Measurements from ENCODE around the gene PRKCZ.
"Not testable (repeated sequence)": the region's sequence is repeated elsewhere in the genome, so short reads cannot be mapped to it uniquely, and the experiment has no call there.

The PRKCZ gene

GRCh38 chr1:2084306-2084705 lies 34.1 kb downstream of the PRKCZ start:
- DNase-seq (ENCODE audit: low read depth in 1 of 2, low spot score in 1 of 2), result no peak

- DNase-seq (ENCODE audit: low read depth in 1 of 2, low spot score in 1 of 2), result no peak
Observed at GRCh38 chr1:2085080-2085479, 34.9 kb downstream of the PRKCZ start.

GRCh38 chr1:2086446-2087078 lies 36.4 kb downstream of the PRKCZ start:
- no peak for DNase-seq (ENCODE audit: low read depth in 1 of 2, low spot score in 1 of 2)

- no peak for DNase-seq (ENCODE audit: low read depth in 1 of 2, low spot score in 1 of 2)
Observed at GRCh38 chr1:2087766-2088165, 37.6 kb downstream of the PRKCZ start.

- no peak for DNase-seq (ENCODE audit: low read depth in 1 of 2, low spot score in 1 of 2)
Observed at GRCh38 chr1:2088458-2088857, 38.2 kb downstream of the PRKCZ start.

GRCh38 chr1:2089051-2089450 lies 38.8 kb downstream of the PRKCZ start:
- DNase-seq (ENCODE audit: low read depth in 1 of 2, low spot score in 1 of 2), result no peak

GRCh38 chr1:2090216-2090890 lies 40.1 kb downstream of the PRKCZ start:
- no peak for DNase-seq (ENCODE audit: low read depth in 1 of 2, low spot score in 1 of 2)

- DNase-seq (ENCODE audit: low read depth in 1 of 2, low spot score in 1 of 2), result peak; percentile 8 to 20
Observed at GRCh38 chr1:2091611-2092604, 41.7 kb downstream of the PRKCZ start.

- no peak for DNase-seq (ENCODE audit: low read depth in 1 of 2, low spot score in 1 of 2)
Observed at GRCh38 chr1:2093055-2093454, 42.8 kb downstream of the PRKCZ start.

GRCh38 chr1:2093636-2094035 lies 43.4 kb downstream of the PRKCZ start:
- DNase-seq (ENCODE audit: low read depth in 1 of 2, low spot score in 1 of 2), result no peak

- DNase-seq (ENCODE audit: low read depth in 1 of 2, low spot score in 1 of 2), result not testable (repeated sequence)
Observed at GRCh38 chr1:2094269-2095158, 44.3 kb downstream of the PRKCZ start.

GRCh38 chr1:2095394-2095793 lies 45.2 kb downstream of the PRKCZ start:
- DNase-seq (ENCODE audit: low read depth in 1 of 2, low spot score in 1 of 2), result no peak

- no peak for DNase-seq (ENCODE audit: low read depth in 1 of 2, low spot score in 1 of 2)
Observed at GRCh38 chr1:2095981-2096736, 45.9 kb downstream of the PRKCZ start.

- no peak for DNase-seq (ENCODE audit: low read depth in 1 of 2, low spot score in 1 of 2)
Observed at GRCh38 chr1:2097386-2098300, 47.4 kb downstream of the PRKCZ start.

- no peak for DNase-seq (ENCODE audit: low read depth in 1 of 2, low spot score in 1 of 2)
Observed at GRCh38 chr1:2098301-2098698, 48.1 kb downstream of the PRKCZ start.

- DNase-seq (ENCODE audit: low read depth in 1 of 2, low spot score in 1 of 2), result no peak
Observed at GRCh38 chr1:2098839-2099785, 48.9 kb downstream of the PRKCZ start.

GRCh38 chr1:2099886-2100779 lies 49.9 kb downstream of the PRKCZ start:
- no peak for DNase-seq (ENCODE audit: low read depth in 1 of 2, low spot score in 1 of 2)

Data from activated T-helper 1 cell treated with anti-CD3 and anti-CD28 coated beads, Interleukin-2, amount 50 U/mL, for 16 hours (primary cell).